Central memory CD8-positive, alpha-beta T cell (primary cell): ENCODE data around the gene NLGN1.
A peak's percentile ranks its signal among the peaks of the same experiment; 100 is the strongest.
"Not testable (repeated sequence)": the region's sequence is repeated elsewhere in the genome, so short reads cannot be mapped to it uniquely, and the experiment has no call there.

ENCODE experiments used
- ATAC-seq: fragments of 150-1000 bp; cut with Tn5 transposase; replicated peaks from 2 replicates; pipeline ENCODE4 v1.10.0; 2022; ENCODE audit warnings: mild to moderate bottlenecking, moderate FRiP score, moderate number of reproducible peaks; ENCODE audit not compliant: poor library complexity, severe bottlenecking; ENCODE audit errors: extremely low read depth
- DNase-seq, 2 donors: peaks; one replicate each; pipeline ENCODE4 v3.0.0; 2021; ENCODE audit warnings: low spot score in 2 of 2
- H3K27ac Mint-ChIP-seq: one replicate; pipeline ENCODE4 v1.8.0; 2022; ENCODE audit warnings: low read depth, mild to moderate bottlenecking, moderate library complexity, mixed read lengths
- H3K27me3 Mint-ChIP-seq: one replicate; pipeline ENCODE4 v1.8.0; 2022; ENCODE audit warnings: mixed read lengths
- H3K36me3 Mint-ChIP-seq: one replicate; pipeline ENCODE4 v1.8.0; 2022; ENCODE audit warnings: mild to moderate bottlenecking, moderate library complexity, mixed read lengths; ENCODE audit not compliant: insufficient read depth
- H3K4me1 Mint-ChIP-seq: one replicate; pipeline ENCODE4 v1.8.0; 2022; ENCODE audit warnings: mixed read lengths
- H3K4me3 Mint-ChIP-seq: one replicate; pipeline ENCODE4 v1.8.0; 2022; ENCODE audit warnings: mild to moderate bottlenecking, moderate library complexity, mixed read lengths
- H3K9me3 Mint-ChIP-seq: one replicate; pipeline ENCODE4 v1.8.0; 2022; ENCODE audit warnings: mixed read lengths

Gene NLGN1

DNA sequence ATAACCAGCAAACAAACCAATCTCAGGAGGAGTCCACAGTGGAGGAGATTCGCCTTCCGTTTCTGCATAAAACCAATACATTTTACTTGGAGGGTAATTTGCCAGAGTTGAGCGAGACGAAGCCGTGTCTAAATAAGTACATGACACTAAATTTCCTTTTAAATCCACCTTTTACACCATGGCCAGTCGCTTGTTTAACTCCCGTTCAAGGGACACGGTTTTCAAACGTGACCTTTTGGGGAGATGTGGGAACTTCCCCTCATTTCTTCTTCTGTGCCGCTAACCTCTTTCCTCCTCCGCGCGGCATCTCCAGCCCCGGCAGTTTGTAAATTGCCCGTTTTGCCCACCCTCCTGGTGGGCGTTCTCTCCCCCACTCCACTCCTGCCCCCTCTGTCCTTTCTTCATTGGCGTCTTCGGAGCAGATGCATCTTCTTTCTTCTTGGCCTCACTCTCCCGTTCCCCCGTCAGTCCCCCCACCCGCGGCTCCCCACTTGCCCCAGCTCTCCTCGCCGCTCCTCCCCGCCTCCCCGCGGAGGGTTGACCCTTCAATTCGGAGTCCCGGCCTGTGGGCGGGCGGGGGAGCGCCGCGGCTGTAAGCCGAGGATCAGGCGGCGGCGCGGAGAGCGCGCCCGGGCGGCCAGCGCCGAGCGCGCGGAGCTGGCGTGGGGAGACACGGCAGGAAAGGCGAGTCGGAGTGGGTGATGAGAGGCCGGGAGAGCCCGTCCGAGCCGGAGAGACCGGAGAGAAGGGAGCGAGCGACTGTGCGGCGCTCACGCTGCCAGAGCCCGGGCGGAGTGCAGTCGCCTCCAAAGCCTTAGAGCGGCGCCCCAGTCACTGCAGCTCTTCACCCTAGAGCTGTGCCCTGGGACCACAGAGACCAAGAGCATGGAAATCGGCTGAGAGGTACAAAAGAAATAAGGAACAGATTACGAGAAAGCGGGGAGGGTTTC, at the start of gene NLGN1:
NLGN1 (plus strand) TSS at position 584 of the 950 bp plus-strand sequence.
- Mint-ChIP-seq H3K36me3 (peaks cover 3% of the 10 kb centered on the region), H3K4me3 (peak within 1 kb of the TSS; percentile 72), H3K9me3 (peaks cover 4% of the 10 kb centered on the region), H3K27me3 (peaks cover 52% of the 10 kb centered on the region), H3K27ac (no peak within 1 kb of the TSS), H3K4me1 (peaks cover 7% of the 10 kb centered on the region)
- no peak for ATAC-seq
- no peak for DNase-seq

DNA sequence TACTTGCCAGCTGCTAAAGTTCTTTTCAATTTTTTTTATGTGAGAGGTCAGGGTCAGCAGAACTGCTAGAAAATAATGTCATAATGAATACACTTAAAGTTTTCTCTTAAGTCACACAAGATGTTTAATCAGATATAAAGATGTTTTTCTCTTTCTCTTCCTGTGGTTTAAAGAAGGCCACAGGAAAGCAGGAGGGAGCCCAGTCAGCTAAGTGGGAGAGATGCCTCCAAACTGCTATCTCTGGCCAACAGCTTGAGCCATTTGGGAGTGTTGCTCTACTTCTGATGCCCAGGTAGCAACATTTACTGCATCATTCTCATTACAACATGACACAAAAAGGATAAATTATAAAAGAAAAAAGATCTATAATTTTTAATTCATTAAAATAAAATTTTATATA, 45.7 kb upstream of the NLGN1 start:
- ATAC-seq (no peak), DNase-seq (no peak)
- no peaks in the 10 kb centered on the region for H3K27me3 Mint-ChIP-seq
- H3K9me3 Mint-ChIP-seq, result peaks cover 19% of the 10 kb centered on the region
- peaks cover 2% of the 10 kb centered on the region for H3K36me3 Mint-ChIP-seq
- H3K4me3 Mint-ChIP-seq, result no peak overlapping the region
- no peaks in the 10 kb centered on the region for H3K4me1 Mint-ChIP-seq
- no peak overlapping the region for H3K27ac Mint-ChIP-seq

DNA sequence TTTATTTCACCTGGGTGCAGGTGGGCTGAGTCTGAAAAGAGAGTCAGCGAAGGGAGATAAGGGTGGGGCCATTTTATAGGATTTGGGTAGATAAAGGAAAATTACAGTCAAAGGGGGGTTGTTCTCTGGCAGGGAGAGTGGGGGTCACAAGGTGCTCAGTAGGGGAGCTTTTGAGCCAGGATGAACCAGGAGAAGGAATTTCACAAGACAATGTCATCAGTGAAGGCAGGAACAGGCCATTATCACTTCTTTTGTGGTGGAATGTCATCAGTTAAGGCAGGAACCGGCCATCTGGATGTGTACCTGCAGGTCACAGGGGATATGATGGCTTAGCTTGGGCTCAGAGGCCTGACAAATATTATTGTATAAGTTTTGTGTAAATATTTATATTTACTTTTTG, 44.4 kb upstream of the NLGN1 start:
- not testable (repeated sequence) for H3K27ac Mint-ChIP-seq, ATAC-seq, H3K4me1 Mint-ChIP-seq, H3K27me3 Mint-ChIP-seq, DNase-seq, H3K36me3 Mint-ChIP-seq, H3K4me3 Mint-ChIP-seq
- peaks cover 12% of the 10 kb centered on the region for H3K9me3 Mint-ChIP-seq

DNA sequence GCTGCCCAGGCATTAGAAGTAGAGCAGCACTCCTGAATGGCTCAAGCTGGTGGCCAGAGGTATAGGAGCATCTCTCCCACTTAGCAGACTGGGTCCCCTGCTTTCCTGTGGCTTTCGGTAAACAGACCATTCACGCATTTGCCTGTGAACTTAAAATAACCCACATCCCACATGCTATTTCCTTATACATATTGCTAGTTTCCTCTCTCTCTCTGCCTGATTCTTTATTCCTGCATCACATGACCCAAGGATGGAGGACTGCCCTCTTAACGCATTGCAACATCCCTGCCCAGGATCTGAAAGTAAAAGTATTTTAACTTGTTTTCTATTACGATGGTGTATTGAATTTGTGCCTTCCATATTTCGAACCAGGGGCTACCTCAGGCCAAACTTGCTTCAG, 43.4 kb upstream of the NLGN1 start:
- ATAC-seq (no peak), DNase-seq (no peak)
- H3K4me3 Mint-ChIP-seq, result no peak overlapping the region
- H3K27me3 Mint-ChIP-seq, result no peaks in the 10 kb centered on the region
- peaks cover 6% of the 10 kb centered on the region for H3K9me3 Mint-ChIP-seq
- H3K4me1 Mint-ChIP-seq, result no peaks in the 10 kb centered on the region
- no peak overlapping the region for H3K27ac Mint-ChIP-seq
- H3K36me3 Mint-ChIP-seq, result peaks cover 2% of the 10 kb centered on the region

DNA sequence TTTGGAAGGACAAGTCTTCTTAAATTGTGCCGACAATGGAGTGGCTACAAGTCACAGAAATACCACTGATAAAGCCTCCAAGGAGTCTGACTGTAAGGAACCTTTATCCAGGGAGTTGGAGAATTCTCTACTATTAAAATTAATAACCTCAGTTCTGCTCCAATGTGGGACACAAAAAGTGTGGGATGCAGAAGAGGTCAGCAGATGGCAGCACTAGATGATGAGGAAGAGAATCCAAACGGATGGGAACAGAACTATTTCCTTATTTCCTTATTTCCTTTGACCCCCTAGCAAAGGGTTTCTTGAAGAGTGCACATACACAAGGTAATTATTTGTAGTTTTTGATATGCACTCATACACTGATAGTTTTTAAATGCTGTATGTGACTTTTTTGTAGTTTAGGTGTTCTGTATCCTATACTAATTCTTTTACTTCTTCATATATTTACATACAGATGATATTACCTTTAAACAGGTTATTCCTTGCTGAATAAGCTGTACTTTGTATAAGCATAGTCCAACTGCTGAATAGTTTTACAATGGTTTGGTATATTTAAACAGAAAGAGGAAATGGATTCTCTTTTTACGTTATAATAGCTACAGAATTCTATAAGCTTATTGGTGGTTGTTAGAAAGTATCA, 25.6 kb upstream of the NLGN1 start:
- Mint-ChIP-seq H3K4me3 (no peak overlapping the region), H3K36me3 (no peaks in the 10 kb centered on the region), H3K27me3 (no peaks in the 10 kb centered on the region), H3K4me1 (no peaks in the 10 kb centered on the region), H3K27ac (no peak overlapping the region), H3K9me3 (peaks cover 7% of the 10 kb centered on the region)
- DNase-seq, result no peak
- no peak for ATAC-seq

DNA sequence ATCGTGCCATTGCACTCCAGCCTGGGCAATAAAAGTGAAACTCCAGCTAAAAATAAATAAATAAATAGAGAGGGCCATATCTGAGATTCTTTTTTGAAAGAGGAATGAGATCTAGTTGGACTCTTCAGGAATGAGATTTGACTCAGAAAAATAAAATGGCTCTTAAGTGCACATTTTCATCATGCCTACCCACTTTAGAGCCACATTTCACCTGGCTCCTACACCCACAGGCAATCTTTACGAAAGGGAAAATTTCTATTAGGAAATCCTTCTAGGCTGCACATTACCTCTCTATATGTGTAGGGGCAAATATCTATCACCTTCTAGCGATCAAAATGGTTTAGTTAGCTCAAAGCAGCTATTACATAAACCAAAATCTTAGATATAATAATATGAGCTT, 16.9 kb upstream of the NLGN1 start:
- no peak for ATAC-seq
- Mint-ChIP-seq H3K9me3 (peaks cover 9% of the 10 kb centered on the region), H3K4me1 (no peaks in the 10 kb centered on the region), H3K4me3 (no peak overlapping the region), H3K36me3 (no peaks in the 10 kb centered on the region), H3K27ac (no peak overlapping the region), H3K27me3 (no peaks in the 10 kb centered on the region)
- no peak for DNase-seq

DNA sequence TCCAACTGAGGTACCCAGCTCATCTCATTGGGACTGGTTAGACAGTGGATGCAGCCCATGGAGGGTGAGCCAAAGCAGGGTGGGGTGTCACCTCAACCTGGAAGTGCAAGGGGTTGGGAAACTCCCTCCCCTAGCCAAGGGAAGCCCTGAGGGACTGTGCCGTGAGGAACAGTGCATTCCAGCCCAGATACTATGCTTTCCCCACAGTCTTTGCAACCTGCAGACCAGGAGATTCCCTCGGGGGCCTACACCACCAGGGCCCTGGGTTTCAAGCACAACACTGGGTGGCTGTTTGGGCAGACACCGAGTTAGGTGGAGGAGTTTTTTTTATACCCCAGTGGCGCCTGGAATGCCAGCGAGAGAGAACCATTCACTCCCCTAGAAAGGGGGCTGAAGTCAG, 15.6 kb upstream of the NLGN1 start:
- H3K4me1 Mint-ChIP-seq, H3K27me3 Mint-ChIP-seq, H3K4me3 Mint-ChIP-seq, ATAC-seq, H3K27ac Mint-ChIP-seq, DNase-seq, H3K36me3 Mint-ChIP-seq: not testable (repeated sequence)
- peaks cover 16% of the 10 kb centered on the region for H3K9me3 Mint-ChIP-seq

DNA sequence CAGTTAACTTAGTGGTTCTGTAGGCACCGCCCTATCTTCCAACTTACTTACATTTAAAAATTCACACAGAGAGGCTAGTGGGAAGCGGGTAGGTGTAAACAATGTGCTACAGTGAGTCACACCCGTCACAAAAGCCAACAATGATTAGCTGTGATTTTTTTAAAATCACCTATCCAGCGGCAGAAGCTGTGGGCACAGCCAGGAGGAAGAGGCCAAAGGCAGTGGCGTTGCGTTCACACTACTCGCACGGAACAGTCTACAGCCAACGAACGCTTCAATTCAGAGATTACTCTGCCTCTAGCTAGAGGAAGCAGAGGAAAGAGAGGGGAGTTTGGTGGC, 2.5 kb upstream of the NLGN1 start:
- ATAC-seq, result peak; percentile 16
- Mint-ChIP-seq H3K27me3 (peaks cover 52% of the 10 kb centered on the region), H3K4me1 (peaks cover 7% of the 10 kb centered on the region), H3K27ac (no peak overlapping the region), H3K9me3 (no peaks in the 10 kb centered on the region), H3K36me3 (peaks cover 3% of the 10 kb centered on the region), H3K4me3 (peak overlapping the region; percentile 72)
- no peak for DNase-seq

DNA sequence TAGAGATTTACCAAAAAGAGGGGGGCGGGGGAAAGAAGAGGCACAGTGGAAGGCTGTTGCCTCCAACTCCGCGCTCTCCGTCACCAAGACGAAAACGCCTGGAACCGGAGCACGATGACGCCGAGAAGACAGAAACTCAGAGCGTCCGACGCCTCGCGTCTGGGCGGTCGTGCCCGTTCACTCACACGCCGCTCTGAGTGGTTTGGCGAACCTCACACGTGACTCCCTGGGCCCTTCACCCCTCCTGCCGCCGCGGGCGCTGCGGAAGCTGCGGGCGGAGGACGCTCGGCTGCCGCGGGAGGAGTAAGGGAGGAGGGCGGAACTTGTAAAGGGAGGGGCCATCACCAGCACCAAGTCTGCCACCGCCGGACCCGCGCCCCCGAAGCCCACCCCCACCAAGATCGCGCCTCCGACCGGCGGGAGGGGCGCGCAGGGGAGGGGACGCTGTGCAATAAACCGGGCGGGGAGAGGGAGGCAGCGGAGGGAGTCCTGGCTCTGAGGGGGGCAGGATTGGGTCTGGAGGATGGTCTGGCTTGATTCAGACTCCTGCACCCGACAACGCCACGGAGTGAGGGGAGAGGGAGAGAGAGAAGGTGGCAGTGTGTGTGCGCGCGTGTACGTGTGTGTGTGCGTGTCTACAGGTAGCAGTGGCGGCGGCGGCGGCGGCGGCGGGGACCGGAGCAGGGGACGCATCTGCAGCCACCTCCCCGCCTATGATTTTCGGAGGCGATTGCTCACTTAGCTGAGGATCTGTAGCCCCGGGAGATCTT, 1.9 kb upstream of the NLGN1 start:
- ATAC-seq, result peak; percentile 66
- peaks cover 7% of the 10 kb centered on the region for H3K4me1 Mint-ChIP-seq

DNA sequence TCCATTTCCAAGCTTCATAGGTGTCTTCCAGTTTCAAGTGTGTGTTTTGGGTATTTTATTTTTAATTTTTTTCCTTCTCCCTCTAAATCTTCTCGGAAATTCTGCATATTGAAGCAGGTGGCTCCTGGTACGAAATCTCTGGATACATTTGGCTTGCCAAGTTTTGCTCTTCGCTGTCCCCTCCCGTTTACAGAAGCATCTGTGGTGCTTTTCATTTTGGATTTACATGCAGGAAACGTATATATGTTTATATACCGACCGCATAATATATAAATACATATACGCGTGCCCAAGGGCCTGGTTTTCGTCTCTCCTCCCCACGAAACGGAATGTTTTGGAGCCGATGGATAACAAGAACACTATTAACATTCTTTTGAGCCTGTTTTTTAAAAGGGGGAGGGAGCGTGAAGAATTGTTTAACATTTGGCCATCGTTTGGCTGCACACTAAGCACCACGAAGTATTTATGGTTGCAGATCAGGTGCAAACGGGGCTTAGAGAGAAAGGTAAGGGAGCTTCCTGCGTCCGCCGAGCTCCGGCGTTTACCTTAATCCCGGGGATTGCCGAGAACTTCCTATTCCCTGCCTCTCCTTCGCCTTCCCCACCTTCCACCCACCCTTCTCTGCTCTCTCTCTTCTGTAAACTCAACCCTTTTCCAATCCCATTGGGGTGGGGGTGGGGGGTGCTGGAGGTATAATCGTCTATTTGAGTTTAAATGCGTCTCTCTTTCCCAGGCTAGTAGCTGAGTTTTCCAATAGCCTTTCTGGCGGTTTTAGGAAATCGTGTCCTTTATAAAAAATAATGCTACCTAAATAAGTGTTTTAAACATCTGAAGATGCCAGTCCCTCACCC, 1.1 kb upstream of the NLGN1 start:
- peaks cover 52% of the 10 kb centered on the region for H3K27me3 Mint-ChIP-seq
- H3K4me1 Mint-ChIP-seq, result peaks cover 7% of the 10 kb centered on the region
- DNase-seq (no peak), ATAC-seq (no peak)
- peaks cover 3% of the 10 kb centered on the region for H3K36me3 Mint-ChIP-seq
- no peak overlapping the region for H3K27ac Mint-ChIP-seq
- peaks cover 4% of the 10 kb centered on the region for H3K9me3 Mint-ChIP-seq
- H3K4me3 Mint-ChIP-seq, result peak overlapping the region; percentile 72

More for the DNA sequence above, 1.9 kb upstream of the NLGN1 start:
- Mint-ChIP-seq H3K36me3 (peaks cover 3% of the 10 kb centered on the region), H3K9me3 (peaks cover 4% of the 10 kb centered on the region), H3K27me3 (peaks cover 52% of the 10 kb centered on the region), H3K27ac (no peak overlapping the region), H3K4me3 (peak overlapping the region; percentile 72)
- no peak for DNase-seq

DNA sequence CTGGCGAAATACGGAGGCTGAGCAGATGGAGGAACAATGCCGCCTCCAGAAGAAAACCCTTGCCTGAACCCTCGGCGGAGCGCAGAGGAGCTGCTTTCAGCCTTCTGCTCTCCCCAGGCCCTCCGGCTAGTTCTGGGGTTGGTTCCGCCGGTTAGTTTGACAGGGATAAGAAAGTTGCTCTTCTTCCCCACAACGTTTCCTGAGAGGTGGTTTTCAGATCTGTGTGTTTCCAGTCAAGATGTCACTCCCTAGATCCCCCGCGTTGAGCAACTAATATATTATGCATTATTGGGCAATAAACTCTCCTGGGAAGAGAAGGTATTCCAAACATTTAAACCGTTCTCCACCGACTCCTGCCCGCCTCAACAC, 551 bp downstream of the NLGN1 start:
- peaks cover 3% of the 10 kb centered on the region for H3K36me3 Mint-ChIP-seq
- no peak for DNase-seq
- H3K27me3 Mint-ChIP-seq, result peaks cover 52% of the 10 kb centered on the region
- no peak overlapping the region for H3K27ac Mint-ChIP-seq
- no peak overlapping the region for H3K4me3 Mint-ChIP-seq
- peaks cover 4% of the 10 kb centered on the region for H3K9me3 Mint-ChIP-seq
- H3K4me1 Mint-ChIP-seq, result peaks cover 7% of the 10 kb centered on the region
- ATAC-seq, result no peak

DNA sequence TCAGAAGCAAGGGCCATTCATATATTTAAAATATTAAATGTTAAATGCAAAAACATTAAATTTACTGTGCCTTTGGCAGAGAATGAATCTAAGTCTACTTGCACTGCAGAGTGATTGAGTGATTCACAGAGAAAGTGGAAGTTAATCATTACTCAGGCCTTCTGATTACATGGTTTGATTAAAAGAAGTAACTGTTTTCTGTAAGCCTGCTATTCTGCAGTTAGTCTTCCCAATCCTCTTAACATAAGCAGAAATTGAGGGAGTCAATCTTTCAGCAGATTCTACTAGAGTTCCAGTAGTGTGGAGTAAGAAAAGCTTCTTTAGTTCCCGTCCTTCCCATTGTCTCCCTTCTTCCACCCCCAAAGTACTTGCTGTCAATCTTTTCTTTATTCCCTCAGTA, 1.5 kb downstream of the NLGN1 start:
- H3K36me3 Mint-ChIP-seq, result peaks cover 3% of the 10 kb centered on the region
- H3K4me3 Mint-ChIP-seq, result no peak overlapping the region
- peaks cover 4% of the 10 kb centered on the region for H3K9me3 Mint-ChIP-seq
- DNase-seq, result no peak
- peaks cover 52% of the 10 kb centered on the region for H3K27me3 Mint-ChIP-seq
- H3K4me1 Mint-ChIP-seq, result peaks cover 7% of the 10 kb centered on the region
- no peak overlapping the region for H3K27ac Mint-ChIP-seq
- no peak for ATAC-seq
